ENCODE measurements around the gene CCDC157. TPM values are rescaled to one million over a fixed set of nuclear protein-coding genes. Genes with fewer than 3 reads are reported as not detected.
A peak's percentile ranks its signal among the peaks of the same experiment; 100 is the strongest.

CCDC157 gene
- polyA plus RNA-seq, 1 of the 3 experiments (the other 2 are of a cell fraction): 5.8 TPM

DNA sequence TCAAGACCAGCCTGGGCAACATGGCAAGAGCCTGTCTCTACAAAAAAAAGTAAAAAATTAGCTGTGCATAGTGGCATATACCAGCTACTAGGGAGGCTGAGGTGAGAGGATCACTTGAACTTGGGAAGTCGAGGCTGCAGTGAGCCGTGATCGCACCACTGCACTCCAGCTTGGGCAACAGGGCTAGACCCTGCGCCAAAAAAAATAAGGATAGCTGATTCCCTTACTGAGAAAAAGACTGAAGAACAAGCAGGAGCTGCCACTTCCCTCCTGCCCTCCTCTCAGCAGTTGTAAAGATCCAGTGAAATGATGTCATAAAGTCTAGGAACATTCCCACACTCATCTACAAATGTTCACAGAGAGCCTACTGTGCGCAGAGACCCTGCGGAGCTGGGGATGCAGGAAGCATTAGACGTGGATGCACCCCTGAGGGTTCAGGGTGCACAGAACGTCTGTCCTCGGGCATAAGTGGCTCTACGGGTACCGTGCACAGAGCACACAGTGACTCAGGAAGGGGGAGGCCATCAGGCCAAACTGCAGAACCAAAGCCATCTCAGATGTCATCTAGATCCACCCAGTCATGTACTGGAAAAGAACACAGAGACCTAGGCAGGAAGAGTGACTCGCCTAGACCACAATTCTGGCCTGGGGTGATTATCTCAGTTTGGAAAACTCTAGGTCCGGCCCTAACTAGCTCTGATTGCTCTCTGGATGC, 51.7 kb downstream of the CCDC157 start:
- 68% methylated on average over 12 of the region's 13 CpGs for WGBS (ENCODE audit: low lambda C conversion rate)
- Histone ChIP-seq H3K9me3 (no peaks in the 10 kb centered on the region), H3K79me2 (ENCODE audit: insufficient read depth) (no peaks in the 10 kb centered on the region), H3K27ac (ENCODE audit: low read depth in 2 of 2, low read length in 1 of 2) (peak overlapping the region in 1 of 2 experiments; percentile 48; a peak in 2 of 4 replicates), H3K4me2 (no peak overlapping the region), H3K36me3 (replicated peaks in 1 of 2; ENCODE audit: control insufficient read depth in 1 of 2, insufficient read depth in 2 of 2, low read length in 1 of 2) (peaks cover 12 to 25% of the 10 kb centered on the region in 2 experiments), H3K27me3 (ENCODE audit: insufficient read depth) (no peaks in the 10 kb centered on the region), H3K9me2 (no peaks in the 10 kb centered on the region), H3K4me1 (ENCODE audit: control insufficient read depth in 1 of 2, insufficient read depth in 2 of 2, low read depth in 1 of 2, low read length in 1 of 2) (no peaks in the 10 kb centered on the region), H3F3A (replicated peaks; ENCODE audit: insufficient read depth) (peaks cover 8% of the 10 kb centered on the region), H2AFZ (ENCODE audit: low read depth) (no peak overlapping the region), H3K4me3 (ENCODE audit: low read depth in 2 of 2, low read length in 1 of 2) (no peak overlapping the region), H3K9ac (peak overlapping the region; percentile 41; the same call in 1 of the 2 replicates), H4K20me1 (ENCODE audit: insufficient read depth) (no peaks in the 10 kb centered on the region)
- DNase-seq: no peak
- ChIA-PET CTCF (no interaction called here), POLR2A (no interaction called here)
- TF ChIP-seq SIN3A (IDR thresholded peaks at IDR 0.05; ENCODE audit: borderline replicate concordance, low read depth, low read length) (no peak), CTCF (IDR thresholded peaks at IDR 0.05) (no peak), RXRA (IDR thresholded peaks at IDR 0.05; ENCODE audit: borderline replicate concordance, low read depth) (no peak), GABPA (IDR thresholded peaks at IDR 0.05; ENCODE audit: low read depth) (no peak), FOSL2 (IDR thresholded peaks at IDR 0.05; ENCODE audit: borderline replicate concordance, low read depth) (peak; percentile 37; the same call in 1 of the 2 replicates), ELF1 (IDR thresholded peaks at IDR 0.05) (no peak)
- TF ChIP-seq, protein P1, sequence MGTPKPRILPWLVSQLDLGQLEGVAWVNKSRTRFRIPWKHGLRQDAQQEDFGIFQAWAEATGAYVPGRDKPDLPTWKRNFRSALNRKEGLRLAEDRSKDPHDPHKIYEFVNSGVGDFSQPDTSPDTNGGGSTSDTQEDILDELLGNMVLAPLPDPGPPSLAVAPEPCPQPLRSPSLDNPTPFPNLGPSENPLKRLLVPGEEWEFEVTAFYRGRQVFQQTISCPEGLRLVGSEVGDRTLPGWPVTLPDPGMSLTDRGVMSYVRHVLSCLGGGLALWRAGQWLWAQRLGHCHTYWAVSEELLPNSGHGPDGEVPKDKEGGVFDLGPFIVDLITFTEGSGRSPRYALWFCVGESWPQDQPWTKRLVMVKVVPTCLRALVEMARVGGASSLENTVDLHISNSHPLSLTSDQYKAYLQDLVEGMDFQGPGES (IDR thresholded peaks at IDR 0.05; ENCODE audit: low read depth, low read length): no peak
- TF ChIP-seq, protein P2, sequence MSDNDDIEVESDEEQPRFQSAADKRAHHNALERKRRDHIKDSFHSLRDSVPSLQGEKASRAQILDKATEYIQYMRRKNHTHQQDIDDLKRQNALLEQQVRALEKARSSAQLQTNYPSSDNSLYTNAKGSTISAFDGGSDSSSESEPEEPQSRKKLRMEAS (IDR thresholded peaks at IDR 0.05; ENCODE audit: low read depth): no peak

- no peaks in the 10 kb centered on the region for H3K27me3 ChIP-seq (ENCODE audit: insufficient read depth)
- WGBS (ENCODE audit: low lambda C conversion rate): 87% methylated on average over 3 of the region's 3 CpGs
- H3K9me3 ChIP-seq: no peaks in the 10 kb centered on the region
- no peak overlapping the region for H3K4me2 ChIP-seq
- POLR2A ChIA-PET: interaction anchor here (0.6 kb wide), 2 partner anchors 466 to 1250 kb away, joined by 4 to 5 read pairs; partner anchors contain the start of gene PISD
- H3K36me3 ChIP-seq (replicated peaks in 1 of 2; ENCODE audit: control insufficient read depth in 1 of 2, insufficient read depth in 2 of 2, low read length in 1 of 2): peaks cover 27 to 38% of the 10 kb centered on the region in 2 experiments
- CTCF ChIA-PET: interaction anchor here (0.9 to 1.9 kb wide), 3 partner anchors 24 to 149 kb away, joined by 3 to 5 read pairs (median 3); partner anchors contain the start of gene RNF215
- H3K4me1 ChIP-seq (ENCODE audit: control insufficient read depth in 1 of 2, insufficient read depth in 2 of 2, low read depth in 1 of 2, low read length in 1 of 2): no peaks in the 10 kb centered on the region
- no peaks in the 10 kb centered on the region for H3K79me2 ChIP-seq (ENCODE audit: insufficient read depth)
- no peak overlapping the region for H2AFZ ChIP-seq (ENCODE audit: low read depth)
- no peak overlapping the region for H3K9ac ChIP-seq
- no peaks in the 10 kb centered on the region for H4K20me1 ChIP-seq (ENCODE audit: insufficient read depth)
- H3K4me3 ChIP-seq (ENCODE audit: low read depth in 2 of 2, low read length in 1 of 2): no peak overlapping the region
- H3K27ac ChIP-seq (ENCODE audit: low read depth in 2 of 2, low read length in 1 of 2): no peak overlapping the region
- no peak for DNase-seq
- H3K9me2 ChIP-seq: no peaks in the 10 kb centered on the region
- peaks cover 8% of the 10 kb centered on the region for H3F3A ChIP-seq (replicated peaks; ENCODE audit: insufficient read depth)
- TF ChIP-seq GABPA (IDR thresholded peaks at IDR 0.05; ENCODE audit: low read depth) (no peak), NFIC (IDR thresholded peaks at IDR 0.05; ENCODE audit: borderline replicate concordance) (no peak), TEAD4 (IDR thresholded peaks at IDR 0.05; ENCODE audit: borderline replicate concordance, insufficient read depth) (no peak), MEF2A (IDR thresholded peaks at IDR 0.05; ENCODE audit: borderline replicate concordance, low read depth) (no peak), EZH2phosphoT487 (IDR thresholded peaks at IDR 0.05; ENCODE audit: borderline replicate concordance, low read depth) (no peak), NRF1 (IDR thresholded peaks at IDR 0.05; ENCODE audit: low read depth, low read length) (no peak), FOSL2 (IDR thresholded peaks at IDR 0.05; ENCODE audit: borderline replicate concordance, low read depth) (no peak), CHD2 (IDR thresholded peaks at IDR 0.05; ENCODE audit: low read length, partially characterized antibody) (no peak), PBX3 (IDR thresholded peaks at IDR 0.05) (no peak), REST (IDR thresholded peaks at IDR 0.05; ENCODE audit: low read depth, low read length) (no peak)
Measured at GRCh38 chr22:30411780-30412179, 55.0 kb downstream of the CCDC157 start.
